Measurements from ENCODE around the gene SLC39A9.
A peak's percentile ranks its signal among the peaks of the same experiment; 100 is the strongest.
"Not testable (repeated sequence)": the region's sequence is repeated elsewhere in the genome, so short reads cannot be mapped to it uniquely, and the experiment has no call there.

The SLC39A9 gene

DNA sequence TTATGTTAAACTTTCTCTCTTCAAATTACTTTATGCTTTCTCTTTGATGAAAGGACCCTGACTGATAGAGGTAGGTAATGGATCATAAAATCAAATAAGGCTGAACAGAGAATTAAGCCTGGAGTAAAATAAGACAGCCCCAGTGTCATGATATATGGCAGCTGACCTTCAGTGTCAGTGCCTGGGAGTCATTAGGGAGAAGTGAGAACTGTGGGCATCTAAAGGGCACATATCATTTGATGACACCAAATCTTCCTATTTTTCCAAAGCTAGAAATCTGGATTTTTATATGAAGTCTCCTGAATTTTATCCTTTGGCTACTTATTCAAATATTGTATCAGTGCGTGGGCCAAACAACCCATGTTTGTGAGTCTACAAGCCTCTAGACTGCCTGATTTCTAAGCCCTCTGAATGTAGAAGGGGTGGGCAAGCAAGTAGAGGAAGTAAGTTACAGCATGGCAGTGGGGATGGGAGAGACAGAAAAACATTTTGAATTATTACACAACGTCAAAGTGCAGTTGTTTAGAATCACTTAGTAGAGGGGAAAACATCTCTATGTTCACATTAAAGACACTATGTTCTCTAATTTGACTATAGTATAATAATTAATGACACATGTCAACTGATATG lies 10.0 kb downstream of the SLC39A9 start:
- H3K27me3 Mint-ChIP-seq = no peaks in the 10 kb centered on the region
- no peak overlapping the region for H3K4me3 Mint-ChIP-seq
- peaks cover 11 to 28% of the 10 kb centered on the region in 2 donors for H3K4me1 Mint-ChIP-seq (ENCODE audit: low read depth in 2 of 2)

GRCh38 chr14:69413483-69413882 lies 15.0 kb downstream of the SLC39A9 start:
- no peaks in the 10 kb centered on the region for H3K27me3 Mint-ChIP-seq
- peaks cover 11 to 24% of the 10 kb centered on the region in 2 donors for H3K4me1 Mint-ChIP-seq (ENCODE audit: low read depth in 2 of 2)
- no peaks in the 10 kb centered on the region for H3K9me3 Mint-ChIP-seq
- H3K4me3 Mint-ChIP-seq = no peak overlapping the region
- ATAC-seq (replicated peaks) (no peak), DNase-seq (no peak)
- H3K36me3 Mint-ChIP-seq (ENCODE audit: insufficient read depth) = no peaks in the 10 kb centered on the region
- H3K27ac Mint-ChIP-seq = no peak overlapping the region

More for the DNA sequence above, 10.0 kb downstream of the SLC39A9 start:
- DNase-seq = no peak
- ATAC-seq (replicated peaks) = no peak
- peaks cover 10% of the 10 kb centered on the region for H3K36me3 Mint-ChIP-seq (ENCODE audit: insufficient read depth)
- no peaks in the 10 kb centered on the region for H3K9me3 Mint-ChIP-seq
- H3K27ac Mint-ChIP-seq = no peak overlapping the region

- not testable (repeated sequence) for H3K27ac Mint-ChIP-seq; DNase-seq; H3K27me3 Mint-ChIP-seq; ATAC-seq (replicated peaks); H3K36me3 Mint-ChIP-seq (ENCODE audit: insufficient read depth); H3K4me3 Mint-ChIP-seq; H3K9me3 Mint-ChIP-seq
- peaks cover 32 to 48% of the 10 kb centered on the region in 2 donors for H3K4me1 Mint-ChIP-seq (ENCODE audit: low read depth in 2 of 2)
Measured at GRCh38 chr14:69416087-69416486, 17.6 kb downstream of the SLC39A9 start.

GRCh38 chr14:69423279-69423678 lies 24.8 kb downstream of the SLC39A9 start:
- H3K27ac Mint-ChIP-seq = no peak overlapping the region
- no peak overlapping the region for H3K4me3 Mint-ChIP-seq
- H3K36me3 Mint-ChIP-seq (ENCODE audit: insufficient read depth) = peaks cover 36% of the 10 kb centered on the region
- peaks cover 30 to 33% of the 10 kb centered on the region in 2 donors for H3K4me1 Mint-ChIP-seq (ENCODE audit: low read depth in 2 of 2)
- DNase-seq (no peak), ATAC-seq (replicated peaks) (no peak)
- no peaks in the 10 kb centered on the region for H3K9me3 Mint-ChIP-seq
- no peaks in the 10 kb centered on the region for H3K27me3 Mint-ChIP-seq

DNA sequence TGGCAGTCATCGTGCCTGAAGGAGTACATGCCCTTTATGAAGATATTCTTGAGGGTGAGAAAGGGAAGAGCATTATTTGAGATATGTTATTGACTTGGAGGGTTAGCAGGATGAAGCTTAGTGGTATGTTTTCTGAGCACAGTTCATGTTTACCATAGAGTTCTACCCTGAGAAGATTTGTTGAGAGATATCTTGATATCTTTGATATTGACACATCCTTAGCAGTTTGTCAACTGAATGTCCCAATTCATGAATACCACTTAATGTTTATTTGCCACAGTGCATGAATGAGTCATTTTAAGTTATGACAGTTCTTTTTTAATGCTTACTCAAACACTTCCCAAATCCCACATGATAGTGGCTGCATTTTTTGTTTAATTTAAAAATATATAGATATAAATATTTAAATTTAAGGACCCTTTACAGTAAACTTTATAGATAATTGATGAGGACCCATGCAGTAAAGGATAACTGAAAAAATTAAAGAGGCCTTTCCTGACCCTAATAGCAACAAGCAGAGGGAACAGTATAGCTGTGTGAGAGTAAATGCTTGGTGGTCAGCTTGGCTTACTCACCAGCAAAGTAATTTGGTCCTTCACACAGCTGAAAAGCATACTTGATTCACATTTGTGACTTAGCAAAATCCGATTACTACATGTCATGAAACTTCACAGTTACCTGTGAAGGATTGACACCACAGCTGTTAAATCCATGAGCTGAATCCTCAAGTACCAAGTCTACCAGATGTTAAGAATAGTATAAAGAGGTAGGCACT lies 25.8 kb downstream of the SLC39A9 start:
- DNase-seq = no peak
- H3K36me3 Mint-ChIP-seq (ENCODE audit: insufficient read depth) = peaks cover 36% of the 10 kb centered on the region
- no peaks in the 10 kb centered on the region for H3K27me3 Mint-ChIP-seq
- H3K4me3 Mint-ChIP-seq = no peak overlapping the region
- peaks cover 20 to 22% of the 10 kb centered on the region in 2 donors for H3K4me1 Mint-ChIP-seq (ENCODE audit: low read depth in 2 of 2)
- H3K27ac Mint-ChIP-seq = no peak overlapping the region
- ATAC-seq (replicated peaks) = no peak
- no peaks in the 10 kb centered on the region for H3K9me3 Mint-ChIP-seq

- H3K4me3 Mint-ChIP-seq = no peak overlapping the region
- H3K36me3 Mint-ChIP-seq (ENCODE audit: insufficient read depth) = peaks cover 34% of the 10 kb centered on the region
- DNase-seq (no peak), ATAC-seq (replicated peaks) (no peak)
- peaks cover 4 to 12% of the 10 kb centered on the region in 2 donors for H3K4me1 Mint-ChIP-seq (ENCODE audit: low read depth in 2 of 2)
- no peaks in the 10 kb centered on the region for H3K9me3 Mint-ChIP-seq
- no peaks in the 10 kb centered on the region for H3K27me3 Mint-ChIP-seq
- H3K27ac Mint-ChIP-seq = no peak overlapping the region
Measured at GRCh38 chr14:69427596-69427995, 29.1 kb downstream of the SLC39A9 start.

DNA sequence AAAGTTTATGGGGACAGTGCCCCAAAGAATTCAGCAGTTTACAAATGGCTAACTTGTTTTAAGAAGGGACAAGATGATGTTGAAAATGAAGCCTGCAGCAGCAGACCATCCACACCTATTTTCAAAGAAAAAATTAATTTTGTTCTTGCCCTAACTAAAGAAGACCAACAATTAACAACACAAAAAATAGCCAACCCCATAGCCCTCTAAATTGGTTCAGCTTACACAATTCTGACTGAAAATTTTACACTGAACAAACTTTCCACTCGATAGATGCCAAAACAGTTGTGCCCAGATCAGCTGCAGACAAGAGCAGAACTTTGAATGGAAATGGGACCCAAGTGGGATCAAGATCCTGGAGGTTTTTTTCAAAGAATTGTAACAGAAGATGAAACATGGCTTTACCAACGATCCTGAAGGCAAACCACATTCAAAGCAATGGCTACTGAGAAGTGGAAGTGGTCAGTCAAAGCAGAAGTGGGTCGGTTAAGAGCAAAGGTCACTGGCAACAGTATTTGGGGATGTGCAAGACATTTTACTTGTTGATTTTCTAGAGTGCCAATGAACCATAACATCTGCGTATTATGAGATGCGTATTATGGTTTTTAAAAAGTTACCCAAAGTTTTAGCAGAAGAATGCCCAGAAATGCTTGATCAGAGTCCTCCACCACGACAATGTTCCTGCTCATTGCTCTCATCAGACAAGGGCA lies 30.0 kb downstream of the SLC39A9 start:
- no peak for DNase-seq
- H3K36me3 Mint-ChIP-seq (ENCODE audit: insufficient read depth) = peaks cover 29% of the 10 kb centered on the region

GRCh38 chr14:69429643-69430042 lies 31.2 kb downstream of the SLC39A9 start:
- H3K27me3 Mint-ChIP-seq = no peaks in the 10 kb centered on the region
- H3K4me1 Mint-ChIP-seq (ENCODE audit: low read depth in 2 of 2) = peaks cover 4 to 13% of the 10 kb centered on the region in 2 donors
- DNase-seq = no peak
- peaks cover 29% of the 10 kb centered on the region for H3K36me3 Mint-ChIP-seq (ENCODE audit: insufficient read depth)
- H3K27ac Mint-ChIP-seq = no peak overlapping the region
- ATAC-seq (replicated peaks) = no peak
- H3K9me3 Mint-ChIP-seq = no peaks in the 10 kb centered on the region
- no peak overlapping the region for H3K4me3 Mint-ChIP-seq

More for the DNA sequence above, 30.0 kb downstream of the SLC39A9 start:
- Mint-ChIP-seq H3K27ac (no peak overlapping the region), H3K4me3 (no peak overlapping the region), H3K9me3 (no peaks in the 10 kb centered on the region), H3K4me1 (ENCODE audit: low read depth in 2 of 2) (peaks cover 4 to 12% of the 10 kb centered on the region in 2 donors), H3K27me3 (no peaks in the 10 kb centered on the region)
- ATAC-seq (replicated peaks) = no peak

- no peak overlapping the region for H3K4me3 Mint-ChIP-seq
- no peaks in the 10 kb centered on the region for H3K9me3 Mint-ChIP-seq
- DNase-seq (no peak), ATAC-seq (replicated peaks) (no peak)
- H3K4me1 Mint-ChIP-seq (ENCODE audit: low read depth in 2 of 2) = peaks cover 4 to 21% of the 10 kb centered on the region in 2 donors
- no peaks in the 10 kb centered on the region for H3K27me3 Mint-ChIP-seq
- H3K27ac Mint-ChIP-seq = peak overlapping the region in 1 of 2 donors; percentile 63
- peaks cover 23% of the 10 kb centered on the region for H3K36me3 Mint-ChIP-seq (ENCODE audit: insufficient read depth)
Measured at GRCh38 chr14:69430306-69430939, 31.9 kb downstream of the SLC39A9 start.

DNA sequence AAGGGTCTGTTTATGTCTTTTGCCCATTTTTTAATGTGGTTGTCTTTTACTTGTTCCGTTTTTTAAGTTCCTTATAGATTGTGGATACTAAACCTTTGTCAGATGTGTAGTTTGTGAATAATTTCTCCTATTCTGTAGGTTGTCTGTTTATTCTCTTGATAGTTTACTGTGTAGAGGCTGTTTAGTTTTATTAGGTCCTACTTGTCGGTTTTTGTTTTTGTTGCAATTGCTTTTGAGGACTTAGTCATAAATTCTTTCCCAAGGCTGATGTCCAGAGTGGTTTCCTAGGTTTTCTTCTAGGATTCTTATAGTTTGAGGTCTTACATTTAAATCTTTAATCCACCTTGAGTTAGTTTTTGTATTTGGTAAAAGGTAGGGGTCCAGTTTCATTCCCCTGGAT lies 33.9 kb downstream of the SLC39A9 start:
- H3K27ac Mint-ChIP-seq = no peak overlapping the region
- no peak overlapping the region for H3K4me3 Mint-ChIP-seq
- DNase-seq = no peak
- no peaks in the 10 kb centered on the region for H3K27me3 Mint-ChIP-seq
- no peaks in the 10 kb centered on the region for H3K9me3 Mint-ChIP-seq
- ATAC-seq (replicated peaks) = no peak
- peaks cover 7 to 23% of the 10 kb centered on the region in 2 donors for H3K4me1 Mint-ChIP-seq (ENCODE audit: low read depth in 2 of 2)
- peaks cover 5% of the 10 kb centered on the region for H3K36me3 Mint-ChIP-seq (ENCODE audit: insufficient read depth)

- Mint-ChIP-seq H3K27me3 (no peaks in the 10 kb centered on the region), H3K4me3 (no peak overlapping the region), H3K9me3 (no peaks in the 10 kb centered on the region), H3K4me1 (ENCODE audit: low read depth in 2 of 2) (peaks cover 4 to 22% of the 10 kb centered on the region in 2 donors), H3K36me3 (ENCODE audit: insufficient read depth) (peaks cover 20% of the 10 kb centered on the region), H3K27ac (peak overlapping the region in 1 of 2 donors; percentile 70)
- no peak for ATAC-seq (replicated peaks)
- no peak for DNase-seq
Measured at GRCh38 chr14:69439521-69440270, 41.2 kb downstream of the SLC39A9 start.

DNA sequence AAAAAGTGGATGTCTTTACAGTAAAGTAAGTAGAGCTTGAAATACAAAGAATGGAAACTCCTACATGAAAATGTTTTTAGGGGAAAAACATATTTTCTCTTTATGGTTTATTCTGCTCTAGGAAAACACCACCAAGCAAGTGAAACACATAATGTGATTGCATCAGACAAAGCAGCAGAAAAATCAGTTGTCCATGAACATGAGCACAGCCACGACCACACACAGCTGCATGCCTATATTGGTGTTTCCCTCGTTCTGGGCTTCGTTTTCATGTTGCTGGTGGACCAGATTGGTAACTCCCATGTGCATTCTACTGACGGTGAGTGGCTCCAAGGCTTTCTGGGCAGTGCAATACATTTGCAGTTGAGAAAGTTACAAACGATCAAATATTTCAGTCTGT lies 43.5 kb downstream of the SLC39A9 start:
- no peak for ATAC-seq (replicated peaks)
- Mint-ChIP-seq H3K4me3 (no peak overlapping the region), H3K27me3 (no peaks in the 10 kb centered on the region), H3K9me3 (no peaks in the 10 kb centered on the region), H3K27ac (no peak overlapping the region), H3K36me3 (ENCODE audit: insufficient read depth) (peaks cover 24% of the 10 kb centered on the region), H3K4me1 (ENCODE audit: low read depth in 2 of 2) (peaks cover 1 to 17% of the 10 kb centered on the region in 2 donors)
- DNase-seq = no peak

Measured in effector memory CD8-positive, alpha-beta T cell (primary cell).